HG02763 (cell line): ENCODE measurements around the gene FRK.
"Not testable (repeated sequence)": the region's sequence is repeated elsewhere in the genome, so short reads cannot be mapped to it uniquely, and the experiment has no call there.

Source experiments
- ATAC-seq: cut with Tn5 transposase; IDR thresholded peaks from one replicate; pipeline ENCODE4 v1.9.1; 2021; ENCODE audit warnings: mild to moderate bottlenecking, moderate library complexity; ENCODE audit not compliant: unreplicated experiment

Gene FRK, protein sequence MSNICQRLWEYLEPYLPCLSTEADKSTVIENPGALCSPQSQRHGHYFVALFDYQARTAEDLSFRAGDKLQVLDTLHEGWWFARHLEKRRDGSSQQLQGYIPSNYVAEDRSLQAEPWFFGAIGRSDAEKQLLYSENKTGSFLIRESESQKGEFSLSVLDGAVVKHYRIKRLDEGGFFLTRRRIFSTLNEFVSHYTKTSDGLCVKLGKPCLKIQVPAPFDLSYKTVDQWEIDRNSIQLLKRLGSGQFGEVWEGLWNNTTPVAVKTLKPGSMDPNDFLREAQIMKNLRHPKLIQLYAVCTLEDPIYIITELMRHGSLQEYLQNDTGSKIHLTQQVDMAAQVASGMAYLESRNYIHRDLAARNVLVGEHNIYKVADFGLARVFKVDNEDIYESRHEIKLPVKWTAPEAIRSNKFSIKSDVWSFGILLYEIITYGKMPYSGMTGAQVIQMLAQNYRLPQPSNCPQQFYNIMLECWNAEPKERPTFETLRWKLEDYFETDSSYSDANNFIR

DNA sequence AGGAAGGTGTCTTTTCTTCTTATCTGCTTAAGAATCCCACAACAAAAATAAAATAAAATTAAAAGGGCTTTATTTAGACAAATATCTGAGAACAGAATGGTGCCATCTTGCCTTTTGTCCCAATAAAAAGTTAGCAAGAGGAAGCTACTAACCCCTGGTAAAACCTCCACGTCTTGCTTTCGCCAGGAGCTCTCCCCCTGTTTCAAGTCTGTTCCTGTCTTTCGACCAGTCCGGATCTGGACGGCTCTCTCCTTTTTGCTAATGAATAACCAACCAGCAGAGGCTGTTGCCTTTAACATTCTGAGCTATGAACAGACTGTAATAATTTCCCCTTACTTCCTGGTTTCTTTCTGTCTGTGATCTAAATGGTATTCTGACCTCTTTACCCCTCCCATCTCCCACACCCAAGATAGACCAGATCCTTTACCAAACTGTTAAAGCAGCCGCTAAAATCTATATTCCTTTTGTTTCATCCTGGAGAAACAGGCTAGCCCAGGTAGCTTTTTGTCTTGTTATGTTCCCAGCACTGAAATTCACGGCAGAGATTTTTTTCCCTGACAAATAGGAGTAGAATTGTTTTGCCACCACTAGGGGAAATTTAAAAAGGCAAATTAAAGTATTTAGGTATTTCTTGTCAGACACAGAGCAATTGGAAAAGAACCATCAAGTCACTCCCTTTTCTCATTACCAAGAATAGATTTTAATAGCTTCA, at the start of gene FRK:
Gene FRK, minus strand, starts transcription at position 320 of the 712 bp plus-strand sequence. CDS start 580 bp downstream, outside the sequence.
- peak; percentile 52 for ATAC-seq

DNA sequence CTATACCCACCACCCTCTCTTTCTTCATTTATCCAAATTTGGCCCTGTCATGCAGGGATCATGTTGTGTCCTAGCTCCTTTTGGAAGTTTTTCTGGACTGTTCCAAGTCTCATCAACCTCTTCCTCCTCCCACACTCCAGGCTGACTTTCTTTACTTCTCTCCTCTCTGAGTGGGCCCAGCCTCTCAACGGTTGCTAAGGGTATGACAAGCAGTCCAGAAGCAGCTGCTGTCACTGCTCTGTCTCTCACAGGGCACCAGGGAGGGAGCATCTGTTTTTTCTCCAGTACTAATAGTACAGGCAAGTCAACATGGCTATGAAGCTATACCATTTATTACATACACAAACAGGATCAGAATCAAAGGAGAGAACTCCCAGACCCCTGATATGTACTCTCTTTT, 48.1 kb upstream of the FRK start:
- ATAC-seq, result no peak

DNA sequence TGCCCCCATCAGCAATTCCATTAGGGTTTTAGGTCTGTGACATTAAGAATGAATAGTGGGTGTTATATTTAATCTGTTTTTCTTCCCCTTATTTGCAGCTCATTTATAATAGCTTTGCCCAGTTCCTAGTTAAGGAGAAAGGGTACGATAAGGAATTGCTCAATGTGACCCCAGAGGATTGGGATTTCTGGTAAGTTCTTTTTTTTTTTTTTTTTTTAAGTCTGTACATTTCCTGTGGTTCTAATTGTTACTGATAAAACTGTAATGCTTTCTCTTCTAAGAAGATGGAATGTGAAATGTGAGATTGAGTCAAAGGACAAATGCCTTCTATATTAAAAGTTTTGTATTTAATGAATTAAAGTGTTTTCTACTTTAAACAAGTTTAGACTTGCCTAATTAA, 45.5 kb upstream of the FRK start:
- ATAC-seq, result no peak

DNA sequence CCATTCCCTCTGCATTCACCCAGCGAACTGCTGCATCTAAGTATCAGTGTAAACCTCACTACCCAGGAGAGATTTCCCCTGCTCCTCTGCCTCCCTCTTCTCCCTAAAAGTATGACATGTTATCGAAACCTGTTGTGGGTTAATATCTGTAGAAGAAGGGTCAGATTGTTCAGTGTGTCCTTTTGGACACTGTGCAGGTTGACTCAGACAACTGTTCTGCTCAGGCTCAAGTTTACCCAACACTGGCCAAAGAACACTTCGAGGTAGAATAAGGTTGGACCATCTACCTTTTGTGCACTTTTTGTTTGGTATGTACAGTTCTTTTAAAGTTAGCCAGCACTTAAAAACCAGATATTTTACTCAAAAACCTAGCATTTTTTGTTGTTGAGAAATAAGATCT, 44.6 kb upstream of the FRK start:
- no peak for ATAC-seq

DNA sequence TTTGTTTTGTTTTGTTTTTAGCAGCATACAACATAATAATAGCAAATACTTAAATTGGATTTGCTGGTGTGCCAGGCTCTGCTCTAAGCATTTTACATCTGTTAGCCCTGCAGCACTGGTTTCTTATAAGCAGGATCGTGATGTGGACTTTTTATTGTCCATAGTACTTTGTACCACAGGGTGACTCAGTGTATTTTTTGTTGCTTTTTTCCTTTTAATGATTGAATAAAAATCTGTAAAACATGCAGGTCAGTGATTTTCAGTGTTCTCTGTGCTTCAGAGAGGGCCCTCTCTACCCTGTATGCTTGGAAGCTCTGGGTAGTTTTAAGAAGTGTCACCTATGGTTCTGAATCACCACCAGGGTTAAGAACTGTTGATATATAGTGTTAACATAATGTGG, 43.9 kb upstream of the FRK start:
- ATAC-seq, result no peak

DNA sequence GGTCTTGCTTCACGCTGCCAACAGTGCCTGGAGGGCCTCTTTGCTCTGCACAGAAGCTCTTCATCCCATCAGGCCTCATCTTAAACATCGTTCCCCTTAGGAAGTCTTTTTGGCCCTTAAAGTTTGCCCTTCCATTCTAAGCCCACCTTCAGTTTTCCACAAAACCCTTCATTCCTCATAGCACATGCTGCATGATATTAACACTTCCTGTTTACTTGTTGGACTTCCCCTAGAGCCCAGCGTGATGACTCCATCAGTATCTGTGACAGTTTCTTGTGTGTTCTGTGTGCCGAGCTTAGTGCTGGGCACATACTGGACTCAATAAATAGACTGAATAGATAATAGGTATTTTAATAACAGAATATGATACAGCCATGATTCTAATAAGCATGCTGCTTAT, 42.2 kb upstream of the FRK start:
- no peak for ATAC-seq

DNA sequence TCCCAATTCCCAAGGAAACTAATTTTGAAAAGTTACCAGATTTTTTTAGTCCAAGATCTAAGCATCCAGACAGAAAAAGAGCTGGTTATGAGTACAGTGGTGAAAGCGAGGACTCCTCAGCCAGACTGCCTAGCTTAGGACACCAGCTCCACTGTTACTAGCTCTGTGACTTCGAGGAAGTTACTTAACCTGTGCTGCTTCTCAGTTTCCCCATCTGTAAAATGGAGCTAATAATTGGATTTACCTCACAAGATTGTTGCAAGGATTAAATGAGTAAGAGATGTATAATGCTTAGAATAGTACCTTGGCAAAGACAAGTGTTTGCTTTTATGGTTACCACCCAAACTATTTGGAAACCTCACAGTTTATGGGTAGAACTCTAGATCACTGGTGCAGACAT, 41.1 kb upstream of the FRK start:
- no peak for ATAC-seq

DNA sequence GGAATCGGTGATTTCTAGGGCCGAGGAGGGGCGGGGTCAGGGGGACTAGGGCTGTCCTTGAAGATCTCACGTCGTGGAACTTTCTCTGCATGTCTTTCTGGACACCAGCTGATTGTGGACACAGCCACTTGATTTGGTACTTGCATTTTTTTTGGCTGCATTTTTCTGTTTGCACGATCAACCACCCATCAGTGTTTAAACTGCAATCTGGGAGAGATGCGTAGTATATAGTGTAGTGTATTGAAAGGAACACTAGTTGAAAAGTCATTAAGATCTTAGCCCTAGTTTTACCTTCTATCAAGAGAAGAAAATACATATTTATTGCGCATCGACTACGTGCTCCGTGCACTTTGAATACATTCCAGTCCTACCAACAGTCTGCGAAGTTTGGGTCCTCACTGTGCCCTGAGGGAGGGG, 40.6 kb upstream of the FRK start:
- ATAC-seq, result no peak

DNA sequence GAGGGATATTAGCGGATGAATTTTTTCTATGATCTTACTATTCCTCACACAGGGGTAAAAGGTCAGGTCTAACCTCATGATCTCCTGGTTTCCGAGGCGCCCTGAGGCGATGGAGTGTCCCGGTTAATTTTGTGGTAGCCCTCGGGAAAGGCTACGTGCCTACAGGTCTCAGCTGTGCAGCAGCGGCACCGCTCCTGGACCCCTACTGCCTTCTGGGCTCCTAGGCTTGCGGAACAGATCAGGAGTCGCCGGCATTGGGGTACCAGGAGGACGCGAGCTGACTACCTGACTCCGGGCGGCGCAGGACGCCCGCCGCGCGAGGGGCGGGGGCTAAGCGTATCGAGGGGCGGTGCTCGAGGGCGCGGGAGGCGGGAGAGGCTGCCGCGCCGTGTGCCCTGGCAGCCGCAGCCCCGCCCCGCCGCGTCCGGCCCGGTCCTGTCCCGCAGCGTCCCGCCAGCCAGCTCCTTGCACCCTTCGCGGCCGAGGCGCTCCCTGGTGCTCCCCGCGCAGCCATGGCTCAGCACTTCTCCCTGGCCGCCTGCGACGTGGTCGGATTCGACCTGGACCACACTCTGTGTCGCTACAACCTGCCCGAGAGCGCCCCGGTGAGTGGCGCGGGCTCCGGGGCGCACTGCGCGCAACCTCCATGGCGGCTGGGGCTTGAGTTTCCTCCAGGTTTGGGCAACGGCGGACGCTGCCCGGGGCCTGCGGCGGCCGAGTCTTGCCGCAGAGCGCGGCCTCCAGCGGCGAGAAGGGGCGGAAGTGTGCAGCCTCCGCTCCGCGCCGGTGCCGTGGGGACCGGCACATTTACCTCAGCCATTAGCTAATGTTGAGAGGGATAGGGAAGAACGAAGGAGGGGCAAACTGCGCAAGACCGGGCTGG, 40.0 kb upstream of the FRK start, which contains the start of gene NT5DC1:
Gene NT5DC1, plus strand, starts transcription at position 435 of the 883 bp plus-strand sequence. Its CDS starts 78 bp downstream, at position 513.
- peak; percentile 87 for ATAC-seq

DNA sequence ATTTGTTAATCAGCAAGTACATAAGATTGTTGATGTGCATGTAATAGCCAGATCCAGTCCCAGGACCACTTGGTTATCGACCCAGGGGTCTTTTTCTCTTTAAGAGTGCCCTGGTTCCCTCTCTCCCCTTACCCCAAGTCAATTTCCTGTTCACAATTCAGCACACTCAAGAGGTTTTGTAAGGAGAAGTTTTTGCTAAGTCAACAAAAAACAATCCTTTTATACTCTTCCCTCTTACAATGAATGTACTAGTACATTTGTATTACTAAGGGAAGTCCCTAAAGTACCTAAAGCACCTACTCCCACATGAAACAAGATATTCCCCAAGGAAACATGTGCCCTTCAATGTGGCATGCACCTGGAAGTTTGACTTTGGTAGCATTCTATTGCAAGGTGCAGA, 38.3 kb upstream of the FRK start:
- ATAC-seq, result no peak

DNA sequence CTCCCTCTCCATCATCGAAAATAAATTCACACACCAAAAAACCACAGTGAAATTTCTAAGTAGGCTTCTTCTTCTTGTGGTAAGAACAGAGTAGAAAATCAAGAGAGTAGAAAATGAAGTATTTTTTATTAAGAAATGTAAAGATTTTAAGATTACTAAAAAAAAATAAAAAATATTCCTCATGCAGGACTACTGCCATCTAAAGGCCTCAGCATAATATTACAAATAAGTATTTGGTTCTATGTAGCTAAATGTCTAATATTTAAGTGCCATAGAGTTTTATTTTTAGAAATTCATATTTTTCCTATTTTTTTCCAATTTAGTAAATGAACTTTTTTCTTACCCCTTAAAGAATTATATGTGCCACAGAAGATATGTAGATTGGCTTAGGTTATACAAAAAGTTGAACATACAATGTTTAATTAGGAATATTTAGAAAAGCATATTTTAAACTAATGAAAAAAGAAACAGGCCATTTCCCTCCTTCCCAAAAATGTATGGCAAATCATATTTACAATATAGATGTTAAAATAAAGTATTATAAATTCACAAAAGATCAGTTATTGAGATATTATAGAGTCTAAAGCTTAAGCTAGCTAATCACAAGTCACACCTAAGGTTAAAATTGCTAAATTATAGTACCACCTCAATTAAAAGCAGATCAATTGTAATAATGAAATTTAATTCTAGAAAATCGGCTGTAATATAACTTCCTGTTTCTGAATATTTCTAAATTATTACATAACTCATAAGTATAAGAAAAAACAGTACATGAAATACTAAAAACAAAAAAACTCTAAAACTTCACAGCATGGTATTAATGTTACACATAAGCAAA, 36.5 kb upstream of the FRK start:
- no peak for ATAC-seq

DNA sequence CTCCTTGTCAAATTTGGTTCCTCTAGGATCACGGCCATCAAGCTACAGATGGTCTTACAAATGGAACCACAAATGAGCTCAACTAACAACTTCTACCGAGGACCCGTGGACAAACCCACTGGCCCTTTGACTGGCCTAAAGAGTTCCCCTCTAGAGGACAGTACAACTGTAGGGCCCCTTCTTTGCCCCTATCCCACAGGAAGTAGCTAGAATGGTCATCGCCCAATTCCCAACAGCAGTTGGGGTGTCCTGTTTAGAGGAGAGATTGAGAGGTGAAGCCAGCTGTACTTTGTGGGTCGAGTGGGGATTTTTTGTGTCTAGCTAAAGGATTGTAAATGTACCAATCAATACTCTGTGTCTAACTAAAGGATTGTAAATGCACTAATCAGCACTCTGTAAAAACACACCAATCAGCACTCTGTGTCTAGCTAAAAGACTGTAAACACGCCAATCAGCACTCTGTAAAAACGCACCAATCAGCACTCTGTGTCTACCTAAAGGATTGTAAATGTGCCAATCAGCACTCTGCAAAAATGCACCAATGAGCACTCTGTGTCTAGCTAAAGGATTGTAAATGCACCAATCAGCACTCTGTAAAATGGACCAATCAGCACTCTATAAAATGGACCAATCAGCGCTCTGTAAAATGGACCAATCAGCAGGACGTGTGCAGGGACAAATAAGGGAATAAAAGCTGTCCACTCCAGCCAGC, 35.5 kb upstream of the FRK start:
- ATAC-seq, result not testable (repeated sequence)

DNA sequence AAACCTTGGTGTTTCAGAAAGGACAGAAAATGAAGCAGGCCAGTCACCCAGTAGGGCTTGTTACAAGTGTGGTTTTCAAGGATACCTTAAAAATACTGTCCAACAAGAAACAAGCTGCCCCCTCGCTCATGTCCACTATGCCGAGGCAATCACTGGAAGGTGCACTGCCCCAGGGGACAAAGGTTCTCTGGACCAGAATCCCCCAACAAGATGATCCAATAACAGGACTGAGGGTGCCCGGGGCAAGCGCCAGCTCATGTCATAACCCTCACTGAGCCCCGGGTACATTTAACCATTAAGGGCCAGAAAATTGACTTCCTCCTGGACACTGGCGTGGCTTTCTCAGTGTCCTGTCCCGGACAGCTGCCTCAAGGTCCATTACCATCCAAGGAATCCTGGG, 33.4 kb upstream of the FRK start:
- no peak for ATAC-seq

DNA sequence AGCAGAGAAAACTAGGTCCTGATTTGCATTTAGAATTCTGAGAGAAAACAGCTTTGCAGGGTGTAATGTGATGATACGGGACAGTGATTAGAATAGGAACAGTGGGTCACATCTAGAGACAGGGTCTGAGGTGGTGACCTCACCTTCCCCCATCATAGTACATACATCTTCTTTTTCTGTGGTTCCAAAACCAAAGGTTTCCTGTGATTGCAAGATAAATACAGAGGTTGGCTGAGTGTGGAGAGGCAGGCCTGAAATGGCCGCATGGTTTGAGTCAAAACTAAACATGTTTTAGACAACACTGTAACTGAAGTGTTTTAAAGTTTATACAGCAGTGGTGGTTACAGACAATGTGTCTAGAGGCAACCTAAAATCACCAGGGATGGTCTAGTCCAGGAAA, 29.6 kb upstream of the FRK start:
- peak; percentile 61 for ATAC-seq

DNA sequence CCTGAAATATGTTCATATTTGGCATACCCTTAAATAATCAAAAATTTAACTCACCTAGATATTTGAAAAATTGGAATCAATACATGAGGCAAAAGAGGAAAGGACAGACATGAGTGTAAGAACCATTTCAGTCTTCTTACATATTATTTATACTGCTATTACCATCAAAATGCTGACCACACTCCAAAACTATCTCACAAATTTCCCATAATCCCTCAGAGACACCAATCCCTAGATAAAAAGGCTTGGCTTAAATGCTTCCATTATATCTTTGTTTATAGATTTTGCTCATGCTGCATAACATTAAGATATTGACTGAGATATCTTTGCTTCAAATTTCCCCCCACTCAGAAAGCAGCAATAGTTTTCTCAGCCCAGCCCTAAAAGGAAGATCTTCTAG, 28.3 kb upstream of the FRK start:
- ATAC-seq, result no peak

DNA sequence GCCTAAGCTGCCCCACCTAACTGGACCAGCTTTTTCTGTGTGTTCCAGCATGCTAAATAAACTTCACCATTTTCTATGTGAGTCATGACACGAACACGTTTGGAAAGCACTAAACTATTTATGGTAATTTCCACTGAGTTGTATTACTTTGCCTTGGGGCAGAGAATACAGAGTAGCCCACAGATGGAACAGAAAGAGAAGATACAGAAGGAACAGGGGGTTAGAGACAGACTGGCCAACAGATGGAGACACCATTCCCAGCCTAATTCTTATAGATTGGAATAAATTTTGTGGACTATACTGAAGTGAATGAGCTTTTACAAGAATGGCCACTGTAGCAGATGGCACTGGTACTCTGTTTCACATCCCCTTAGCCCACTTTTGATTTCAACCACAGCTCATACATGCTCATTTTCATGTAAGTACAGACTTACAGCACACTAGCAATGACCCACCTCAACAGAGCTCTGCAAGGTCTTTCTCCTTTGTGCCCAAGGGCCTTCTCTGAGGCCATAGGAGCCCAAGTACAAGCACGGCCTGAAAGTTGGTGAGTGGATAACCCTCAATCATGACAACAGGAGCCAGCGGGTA, 26.8 kb upstream of the FRK start:
- ATAC-seq, result peak; percentile 96

DNA sequence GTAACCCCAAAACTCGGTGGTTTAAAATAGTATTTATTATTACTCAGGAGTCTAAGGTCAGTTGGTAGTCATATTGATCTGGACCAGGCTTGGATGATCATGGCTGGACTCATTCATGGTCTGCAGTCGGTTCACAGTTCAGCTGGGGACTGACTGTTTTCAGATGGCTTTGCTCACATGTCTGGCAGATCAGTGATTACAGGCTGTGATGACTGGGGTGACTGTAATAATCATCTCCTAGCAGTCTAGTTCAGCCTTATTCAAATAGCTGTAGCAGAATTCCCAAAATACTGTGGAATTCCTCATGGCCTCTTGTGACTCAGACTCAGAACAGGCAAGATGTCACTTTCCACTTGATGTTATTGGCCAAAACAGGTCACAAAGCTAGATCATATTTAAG, 23.6 kb upstream of the FRK start:
- no peak for ATAC-seq

DNA sequence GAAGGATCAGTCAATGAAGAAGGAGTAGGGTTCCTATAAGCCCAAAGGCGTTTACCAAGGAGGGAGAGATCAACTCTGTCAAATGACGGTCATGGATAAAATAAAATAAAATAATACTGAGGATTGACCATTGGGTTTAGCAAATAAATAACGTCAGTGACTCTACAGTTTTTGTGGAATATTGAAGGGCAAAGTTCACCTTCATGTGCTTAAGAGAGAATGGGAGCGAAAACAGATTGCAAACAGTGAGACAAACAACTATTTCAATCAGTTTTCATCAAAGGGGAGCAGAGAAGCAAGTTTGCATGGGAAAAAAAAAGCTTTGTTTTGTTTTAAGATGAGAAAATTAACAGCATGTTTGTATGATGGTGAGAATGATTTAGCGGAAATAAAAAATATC, 22.4 kb upstream of the FRK start:
- ATAC-seq, result no peak

DNA sequence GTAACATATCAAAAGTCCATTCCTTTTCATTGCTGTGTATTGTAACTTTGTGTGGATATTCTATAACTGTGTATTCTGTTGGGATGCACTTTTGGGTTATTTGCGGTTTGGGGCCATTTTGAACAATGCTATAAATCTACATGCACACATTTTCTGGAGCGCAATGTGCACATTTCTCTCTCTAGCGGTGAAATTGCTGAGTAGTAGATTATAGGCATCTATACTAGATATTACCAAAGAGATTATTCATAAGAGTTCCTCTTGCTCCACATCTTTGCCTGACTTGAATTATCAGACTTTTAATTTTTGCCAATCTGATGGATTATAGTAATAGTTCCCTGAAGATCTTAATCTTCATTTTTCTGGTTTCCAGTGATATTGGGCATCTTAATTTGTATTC, 18.3 kb upstream of the FRK start:
- ATAC-seq, result no peak
